Measurements from ENCODE around the gene SOX6. TPM values are rescaled to one million over a fixed set of nuclear protein-coding genes. Genes with fewer than 3 reads are reported as not detected.

Gene SOX6
- total RNA-seq, 1 donor from 2014 or later = 8.3 TPM

DNA sequence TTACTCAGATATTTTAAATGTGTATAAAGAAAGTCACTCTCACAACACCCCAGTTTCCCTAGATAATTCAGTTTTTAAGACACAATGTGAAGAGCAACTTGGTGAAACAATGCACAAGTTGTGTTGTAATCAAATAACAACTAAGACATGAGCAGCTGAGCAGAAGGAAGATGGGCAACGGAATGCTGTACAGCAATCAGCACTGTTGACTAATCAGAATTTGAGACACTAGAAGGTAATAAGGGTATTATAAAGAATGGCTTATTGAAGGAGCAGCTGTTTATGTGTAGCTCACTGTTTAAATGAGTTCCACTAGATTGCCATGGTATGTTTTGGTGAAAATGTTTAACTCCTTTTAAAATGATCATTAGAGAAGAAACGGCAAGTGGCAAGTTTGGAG, 60.1 kb downstream of the SOX6 start:
- DNase-seq (no peak), ATAC-seq (no peak)
- H3K27me3 ChIP-seq = no peaks in the 10 kb centered on the region
- intact Hi-C loops (cut with DNase I) = no loop called here
- H3K4me1 ChIP-seq = no peaks in the 10 kb centered on the region
- H3K27ac ChIP-seq = no peak overlapping the region
- H3K4me3 ChIP-seq = no peak overlapping the region
- H3K9me3 ChIP-seq = no peaks in the 10 kb centered on the region
- no peaks in the 10 kb centered on the region for H3K36me3 ChIP-seq
- TF ChIP-seq, protein P1, sequence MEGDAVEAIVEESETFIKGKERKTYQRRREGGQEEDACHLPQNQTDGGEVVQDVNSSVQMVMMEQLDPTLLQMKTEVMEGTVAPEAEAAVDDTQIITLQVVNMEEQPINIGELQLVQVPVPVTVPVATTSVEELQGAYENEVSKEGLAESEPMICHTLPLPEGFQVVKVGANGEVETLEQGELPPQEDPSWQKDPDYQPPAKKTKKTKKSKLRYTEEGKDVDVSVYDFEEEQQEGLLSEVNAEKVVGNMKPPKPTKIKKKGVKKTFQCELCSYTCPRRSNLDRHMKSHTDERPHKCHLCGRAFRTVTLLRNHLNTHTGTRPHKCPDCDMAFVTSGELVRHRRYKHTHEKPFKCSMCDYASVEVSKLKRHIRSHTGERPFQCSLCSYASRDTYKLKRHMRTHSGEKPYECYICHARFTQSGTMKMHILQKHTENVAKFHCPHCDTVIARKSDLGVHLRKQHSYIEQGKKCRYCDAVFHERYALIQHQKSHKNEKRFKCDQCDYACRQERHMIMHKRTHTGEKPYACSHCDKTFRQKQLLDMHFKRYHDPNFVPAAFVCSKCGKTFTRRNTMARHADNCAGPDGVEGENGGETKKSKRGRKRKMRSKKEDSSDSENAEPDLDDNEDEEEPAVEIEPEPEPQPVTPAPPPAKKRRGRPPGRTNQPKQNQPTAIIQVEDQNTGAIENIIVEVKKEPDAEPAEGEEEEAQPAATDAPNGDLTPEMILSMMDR (IDR thresholded peaks at IDR 0.05) = no peak

DNA sequence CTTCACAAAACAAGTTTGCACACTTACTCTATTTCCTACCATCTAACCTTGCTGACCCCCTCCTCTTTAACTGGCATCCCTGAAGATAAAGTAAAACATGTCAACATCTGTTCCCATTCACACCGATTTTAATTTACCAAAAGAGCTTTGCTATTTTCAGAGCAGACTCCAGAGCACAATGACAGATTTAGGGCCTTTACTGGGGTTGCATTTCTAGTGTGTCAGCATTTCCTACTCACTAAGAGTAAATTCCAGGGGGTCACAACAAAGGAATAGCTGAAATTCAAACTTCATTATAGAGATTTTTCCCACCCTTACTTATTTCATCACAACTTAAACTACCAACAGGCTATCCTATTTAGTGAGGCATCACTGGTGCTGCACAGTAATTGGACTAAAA, 60.8 kb downstream of the SOX6 start:
- TF ChIP-seq, protein P1 (IDR thresholded peaks at IDR 0.05) = no peak
- Histone ChIP-seq H3K27ac (no peak overlapping the region), H3K27me3 (no peaks in the 10 kb centered on the region), H3K4me1 (no peaks in the 10 kb centered on the region), H3K4me3 (no peak overlapping the region), H3K9me3 (no peaks in the 10 kb centered on the region), H3K36me3 (no peaks in the 10 kb centered on the region)
- DNase-seq (no peak), ATAC-seq (no peak)
- intact Hi-C loops (cut with DNase I) = no loop called here

DNA sequence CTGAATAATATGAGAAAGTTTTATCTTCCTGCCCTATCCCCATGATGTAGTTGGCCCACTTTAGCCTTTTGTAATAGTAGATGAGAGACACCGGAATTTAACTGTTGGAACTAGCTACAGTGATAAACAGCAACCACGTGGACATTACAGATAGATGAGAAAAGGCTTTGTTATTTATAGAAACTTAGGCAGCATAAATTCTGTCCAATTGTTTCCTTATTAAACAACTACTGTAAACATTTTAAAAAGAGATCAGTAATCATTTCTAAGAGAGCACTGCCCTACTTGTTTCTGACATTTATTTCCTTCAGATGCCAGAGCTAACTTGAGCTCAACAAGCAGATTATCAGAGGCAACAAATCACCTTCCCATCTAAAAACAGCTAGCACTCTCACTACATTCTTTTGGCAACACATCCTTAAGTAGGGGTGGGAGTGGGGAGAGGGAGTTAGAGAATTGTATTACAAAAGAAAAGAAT, 63.1 kb downstream of the SOX6 start:
- Histone ChIP-seq H3K27me3 (no peaks in the 10 kb centered on the region), H3K4me3 (no peak overlapping the region), H3K9me3 (no peaks in the 10 kb centered on the region), H3K36me3 (no peaks in the 10 kb centered on the region), H3K4me1 (no peaks in the 10 kb centered on the region), H3K27ac (no peak overlapping the region)
- TF ChIP-seq, protein P1 (IDR thresholded peaks at IDR 0.05) = no peak
- intact Hi-C loops (cut with DNase I) = no loop called here
- ATAC-seq = no peak
- no peak for DNase-seq

DNA sequence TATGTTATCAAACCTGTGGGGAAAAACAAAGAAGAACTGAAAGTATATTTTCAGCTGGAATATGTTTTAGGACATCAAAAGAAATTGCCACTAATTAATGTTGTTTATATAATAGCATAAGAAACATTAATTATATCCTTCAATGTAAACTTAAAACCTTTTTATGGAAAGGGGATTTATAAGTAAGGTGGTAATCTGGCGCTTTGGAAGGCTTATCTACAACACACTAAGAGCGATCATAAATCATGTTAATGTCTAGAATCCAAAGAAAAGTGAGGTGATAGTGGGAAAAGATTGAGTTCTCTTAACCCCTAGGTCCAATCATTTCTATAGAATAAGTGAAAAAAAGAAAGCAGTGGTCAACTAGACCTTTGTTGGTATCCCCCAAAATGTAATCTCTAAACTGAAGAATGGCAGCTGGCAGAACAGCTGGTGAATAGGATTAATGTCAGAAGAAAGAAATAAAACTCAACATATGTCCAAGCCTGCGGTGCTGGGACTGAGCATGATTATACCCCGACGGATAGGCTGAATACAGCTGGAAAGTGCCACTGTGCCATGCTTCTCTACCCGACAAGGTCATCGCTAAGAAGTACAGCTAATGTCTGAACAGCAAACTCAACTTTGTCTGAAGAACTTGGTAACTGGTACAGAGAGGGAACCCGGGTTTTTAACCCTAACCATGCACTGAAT, 64.0 kb downstream of the SOX6 start:
- Histone ChIP-seq H3K36me3 (no peaks in the 10 kb centered on the region), H3K27me3 (no peaks in the 10 kb centered on the region), H3K4me3 (no peak overlapping the region), H3K9me3 (no peaks in the 10 kb centered on the region), H3K4me1 (no peaks in the 10 kb centered on the region), H3K27ac (no peak overlapping the region)
- DNase-seq (no peak), ATAC-seq (no peak)
- intact Hi-C loops (cut with DNase I) = no loop called here
- TF ChIP-seq, protein P1 (IDR thresholded peaks at IDR 0.05) = no peak

DNA sequence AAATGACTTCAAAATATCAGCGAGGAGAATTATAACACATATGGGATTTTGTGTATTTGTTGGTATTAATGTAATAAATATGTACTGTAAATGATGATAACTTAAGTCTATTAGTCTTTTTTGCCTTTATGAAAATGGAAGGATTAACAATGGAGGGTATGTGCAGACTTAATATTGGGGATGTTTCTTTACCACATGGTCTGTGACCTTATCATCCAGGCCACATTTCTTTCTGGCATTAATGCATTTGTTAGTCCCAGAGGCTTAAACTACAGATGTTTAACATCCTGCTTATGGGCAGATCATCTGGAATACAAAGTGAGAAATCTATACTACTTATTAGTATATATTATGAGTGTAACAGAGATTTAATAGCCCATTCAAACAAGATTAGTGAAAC, 64.6 kb downstream of the SOX6 start:
- no peaks in the 10 kb centered on the region for H3K27me3 ChIP-seq
- H3K36me3 ChIP-seq = no peaks in the 10 kb centered on the region
- H3K4me1 ChIP-seq = no peaks in the 10 kb centered on the region
- H3K9me3 ChIP-seq = no peaks in the 10 kb centered on the region
- no peak for DNase-seq
- no peak overlapping the region for H3K27ac ChIP-seq
- intact Hi-C loops (cut with DNase I) = no loop called here
- H3K4me3 ChIP-seq = no peak overlapping the region
- ATAC-seq = no peak
- TF ChIP-seq, protein P1 (IDR thresholded peaks at IDR 0.05) = no peak

DNA sequence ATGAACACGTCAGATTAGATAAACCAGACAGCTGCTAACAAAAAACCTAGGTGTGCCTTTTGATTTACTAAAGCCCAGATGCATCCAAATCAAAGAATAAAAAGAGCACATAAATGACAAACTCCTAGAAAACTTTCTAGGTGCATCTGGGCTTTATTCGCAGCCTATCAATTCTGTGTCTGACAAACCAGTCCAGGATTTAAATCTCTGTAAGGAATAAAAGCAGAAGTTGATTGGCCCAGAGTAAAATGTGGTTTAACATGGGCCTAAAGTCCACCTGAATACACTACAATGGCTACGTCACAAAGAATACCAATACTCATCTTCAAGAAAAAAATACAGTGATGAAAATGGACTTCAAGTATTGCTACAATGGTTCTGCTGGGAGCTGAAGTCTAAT, 66.8 kb downstream of the SOX6 start:
- no peak for ATAC-seq
- Histone ChIP-seq H3K27ac (no peak overlapping the region), H3K4me3 (no peak overlapping the region), H3K27me3 (no peaks in the 10 kb centered on the region), H3K36me3 (no peaks in the 10 kb centered on the region), H3K9me3 (no peaks in the 10 kb centered on the region), H3K4me1 (no peaks in the 10 kb centered on the region)
- intact Hi-C loops (cut with DNase I) = no loop called here
- TF ChIP-seq, protein P1 (IDR thresholded peaks at IDR 0.05) = no peak
- no peak for DNase-seq
